Measurements from ENCODE around the gene SORBS2.

Gene SORBS2

DNA sequence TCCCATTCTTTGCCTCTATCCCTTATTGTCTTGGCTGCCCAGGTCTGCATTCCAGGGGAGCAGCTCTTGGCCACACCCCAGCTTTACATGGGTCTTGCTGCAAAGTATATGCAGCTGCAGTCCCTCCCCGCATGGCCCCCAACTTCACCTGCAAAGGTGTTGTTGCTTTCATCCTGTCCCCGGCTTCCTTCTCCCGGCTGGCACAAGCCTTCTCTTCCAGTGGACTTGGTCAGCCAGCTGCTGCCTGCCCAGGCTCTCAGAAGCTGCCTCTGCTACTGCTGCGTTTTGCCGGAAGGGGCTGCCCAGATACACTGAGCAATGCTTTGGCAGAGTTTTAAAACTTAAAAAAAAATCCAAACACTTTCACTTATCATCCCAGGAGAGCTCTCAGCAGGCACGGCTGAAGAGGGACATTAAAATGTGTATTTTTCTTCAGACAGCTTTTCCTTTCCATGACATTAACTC lies 155.5 kb downstream of the SORBS2 start:
- Histone ChIP-seq H2AFZ (ENCODE audit: low read length) (no peak overlapping the region), H3K27me3 (ENCODE audit: insufficient read depth, low read length, poor library complexity, severe bottlenecking) (no peaks in the 10 kb centered on the region), H4K20me1 (ENCODE audit: insufficient read depth, low read length, poor library complexity, severe bottlenecking) (no peaks in the 10 kb centered on the region), H3K36me3 (ENCODE audit: insufficient read depth, low read length) (no peaks in the 10 kb centered on the region), H3F3A (ENCODE audit: low read depth) (no peaks in the 10 kb centered on the region), H3K4me3 (ENCODE audit: low read length, poor library complexity, severe bottlenecking) (no peak overlapping the region), H3K4me2 (ENCODE audit: low read depth, low read length, poor library complexity, severe bottlenecking) (no peak overlapping the region), H3K9ac (ENCODE audit: low read depth, low read length, poor library complexity, severe bottlenecking) (no peak overlapping the region), H3K4me1 (ENCODE audit: insufficient read depth, low read length, poor library complexity, severe bottlenecking) (no peaks in the 10 kb centered on the region), H3K9me3 (ENCODE audit: insufficient read depth, low read depth, low read length) (no peaks in the 10 kb centered on the region), H3K9me2 (replicated peaks; ENCODE audit: low read depth, low read length) (no peaks in the 10 kb centered on the region), H3K79me2 (ENCODE audit: insufficient read depth, low read length) (no peaks in the 10 kb centered on the region)
- no peak for TF ChIP-seq EZH2phosphoT487 (IDR thresholded peaks at IDR 0.05; ENCODE audit: borderline replicate concordance)
- TF ChIP-seq, protein P1, sequence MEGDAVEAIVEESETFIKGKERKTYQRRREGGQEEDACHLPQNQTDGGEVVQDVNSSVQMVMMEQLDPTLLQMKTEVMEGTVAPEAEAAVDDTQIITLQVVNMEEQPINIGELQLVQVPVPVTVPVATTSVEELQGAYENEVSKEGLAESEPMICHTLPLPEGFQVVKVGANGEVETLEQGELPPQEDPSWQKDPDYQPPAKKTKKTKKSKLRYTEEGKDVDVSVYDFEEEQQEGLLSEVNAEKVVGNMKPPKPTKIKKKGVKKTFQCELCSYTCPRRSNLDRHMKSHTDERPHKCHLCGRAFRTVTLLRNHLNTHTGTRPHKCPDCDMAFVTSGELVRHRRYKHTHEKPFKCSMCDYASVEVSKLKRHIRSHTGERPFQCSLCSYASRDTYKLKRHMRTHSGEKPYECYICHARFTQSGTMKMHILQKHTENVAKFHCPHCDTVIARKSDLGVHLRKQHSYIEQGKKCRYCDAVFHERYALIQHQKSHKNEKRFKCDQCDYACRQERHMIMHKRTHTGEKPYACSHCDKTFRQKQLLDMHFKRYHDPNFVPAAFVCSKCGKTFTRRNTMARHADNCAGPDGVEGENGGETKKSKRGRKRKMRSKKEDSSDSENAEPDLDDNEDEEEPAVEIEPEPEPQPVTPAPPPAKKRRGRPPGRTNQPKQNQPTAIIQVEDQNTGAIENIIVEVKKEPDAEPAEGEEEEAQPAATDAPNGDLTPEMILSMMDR (conservative IDR thresholded peaks at IDR 0.05; ENCODE audit: low read length) = no peak

DNA sequence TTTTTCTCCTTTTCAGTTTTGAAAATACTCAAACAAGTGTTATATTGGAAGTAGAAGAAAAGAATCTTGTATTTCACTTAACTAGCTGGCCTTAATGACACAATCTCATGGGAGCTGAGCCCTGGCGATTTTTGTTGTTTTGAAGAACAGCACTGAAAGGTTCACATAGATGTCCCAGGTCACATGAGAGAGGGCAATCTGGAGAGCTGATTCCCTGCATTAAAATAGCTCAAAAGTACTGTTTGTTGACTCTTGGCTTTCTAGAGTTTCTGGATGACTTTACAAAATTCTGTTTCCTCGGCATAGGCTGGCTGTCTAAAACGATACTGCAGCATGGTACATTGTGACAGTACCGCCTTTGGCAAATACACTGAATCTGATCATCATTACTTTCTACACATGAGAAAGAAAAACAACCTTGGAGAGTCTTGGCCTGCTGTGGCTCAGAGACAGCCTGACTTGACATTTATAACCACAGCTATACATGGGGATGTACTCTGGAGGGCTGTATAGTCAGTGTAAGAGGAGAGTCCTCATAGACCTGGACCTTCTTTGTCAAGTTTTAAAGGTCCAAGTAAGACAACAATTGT lies 156.9 kb downstream of the SORBS2 start:
- Histone ChIP-seq H3K9me3 (ENCODE audit: insufficient read depth, low read depth, low read length) (no peaks in the 10 kb centered on the region), H3K36me3 (ENCODE audit: insufficient read depth, low read length) (no peaks in the 10 kb centered on the region), H3F3A (ENCODE audit: low read depth) (no peaks in the 10 kb centered on the region), H3K9ac (ENCODE audit: low read depth, low read length, poor library complexity, severe bottlenecking) (no peak overlapping the region), H3K4me1 (ENCODE audit: insufficient read depth, low read length, poor library complexity, severe bottlenecking) (no peaks in the 10 kb centered on the region), H3K27me3 (ENCODE audit: insufficient read depth, low read length, poor library complexity, severe bottlenecking) (no peaks in the 10 kb centered on the region), H3K9me2 (replicated peaks; ENCODE audit: low read depth, low read length) (no peaks in the 10 kb centered on the region), H4K20me1 (ENCODE audit: insufficient read depth, low read length, poor library complexity, severe bottlenecking) (no peaks in the 10 kb centered on the region), H3K4me3 (ENCODE audit: low read length, poor library complexity, severe bottlenecking) (no peak overlapping the region), H2AFZ (ENCODE audit: low read length) (no peak overlapping the region), H3K79me2 (ENCODE audit: insufficient read depth, low read length) (no peaks in the 10 kb centered on the region), H3K4me2 (ENCODE audit: low read depth, low read length, poor library complexity, severe bottlenecking) (no peak overlapping the region)
- TF ChIP-seq EZH2phosphoT487 (IDR thresholded peaks at IDR 0.05; ENCODE audit: borderline replicate concordance) = no peak
- TF ChIP-seq, protein P1 (conservative IDR thresholded peaks at IDR 0.05; ENCODE audit: low read length) = no peak

DNA sequence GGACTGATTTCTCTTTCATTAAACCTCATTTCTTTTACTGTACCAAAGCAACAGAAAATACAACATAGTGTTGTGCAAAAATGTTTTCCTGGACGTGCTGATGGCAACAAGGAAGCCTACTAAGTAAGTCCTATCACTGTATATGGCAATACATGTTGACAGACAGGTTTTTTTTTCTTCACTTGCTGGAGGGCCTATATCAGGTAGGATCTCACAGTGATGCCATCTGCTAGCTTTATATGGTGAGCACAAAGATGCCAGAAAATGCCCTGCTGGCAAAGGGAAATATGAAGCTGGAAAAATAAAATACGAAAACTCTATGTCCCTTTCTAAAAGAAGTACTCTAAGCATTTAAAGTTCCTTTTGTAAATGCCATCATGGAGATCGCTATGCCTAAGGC lies 157.7 kb downstream of the SORBS2 start:
- no peak for TF ChIP-seq EZH2phosphoT487 (IDR thresholded peaks at IDR 0.05; ENCODE audit: borderline replicate concordance)
- TF ChIP-seq, protein P1 (conservative IDR thresholded peaks at IDR 0.05; ENCODE audit: low read length) = no peak
- no peak overlapping the region for H3K4me3 ChIP-seq (ENCODE audit: low read length, poor library complexity, severe bottlenecking)
- H3K4me1 ChIP-seq (ENCODE audit: insufficient read depth, low read length, poor library complexity, severe bottlenecking) = no peaks in the 10 kb centered on the region
- H3K9ac ChIP-seq (ENCODE audit: low read depth, low read length, poor library complexity, severe bottlenecking) = no peak overlapping the region
- H3K27me3 ChIP-seq (ENCODE audit: insufficient read depth, low read length, poor library complexity, severe bottlenecking) = no peaks in the 10 kb centered on the region
- no peaks in the 10 kb centered on the region for H4K20me1 ChIP-seq (ENCODE audit: insufficient read depth, low read length, poor library complexity, severe bottlenecking)
- no peaks in the 10 kb centered on the region for H3F3A ChIP-seq (ENCODE audit: low read depth)
- no peak overlapping the region for H2AFZ ChIP-seq (ENCODE audit: low read length)
- H3K9me3 ChIP-seq (ENCODE audit: insufficient read depth, low read depth, low read length) = no peaks in the 10 kb centered on the region
- H3K79me2 ChIP-seq (ENCODE audit: insufficient read depth, low read length) = no peaks in the 10 kb centered on the region
- H3K36me3 ChIP-seq (ENCODE audit: insufficient read depth, low read length) = no peaks in the 10 kb centered on the region
- no peak overlapping the region for H3K4me2 ChIP-seq (ENCODE audit: low read depth, low read length, poor library complexity, severe bottlenecking)
- H3K9me2 ChIP-seq (replicated peaks; ENCODE audit: low read depth, low read length) = no peaks in the 10 kb centered on the region

Data from Loucy (cell line).